Measurements from ENCODE around the gene OTOF. TPM values are rescaled to one million over a fixed set of nuclear protein-coding genes. Genes with fewer than 3 reads are reported as not detected.

OTOF gene
- total RNA-seq, 1 donor, result not detected

GRCh38 chr2:26455670-26456439 is 22.1 kb downstream of the OTOF start:
- H3K9me3 ChIP-seq (ENCODE audit: low read depth, low read length), result no peaks in the 10 kb centered on the region

DNA sequence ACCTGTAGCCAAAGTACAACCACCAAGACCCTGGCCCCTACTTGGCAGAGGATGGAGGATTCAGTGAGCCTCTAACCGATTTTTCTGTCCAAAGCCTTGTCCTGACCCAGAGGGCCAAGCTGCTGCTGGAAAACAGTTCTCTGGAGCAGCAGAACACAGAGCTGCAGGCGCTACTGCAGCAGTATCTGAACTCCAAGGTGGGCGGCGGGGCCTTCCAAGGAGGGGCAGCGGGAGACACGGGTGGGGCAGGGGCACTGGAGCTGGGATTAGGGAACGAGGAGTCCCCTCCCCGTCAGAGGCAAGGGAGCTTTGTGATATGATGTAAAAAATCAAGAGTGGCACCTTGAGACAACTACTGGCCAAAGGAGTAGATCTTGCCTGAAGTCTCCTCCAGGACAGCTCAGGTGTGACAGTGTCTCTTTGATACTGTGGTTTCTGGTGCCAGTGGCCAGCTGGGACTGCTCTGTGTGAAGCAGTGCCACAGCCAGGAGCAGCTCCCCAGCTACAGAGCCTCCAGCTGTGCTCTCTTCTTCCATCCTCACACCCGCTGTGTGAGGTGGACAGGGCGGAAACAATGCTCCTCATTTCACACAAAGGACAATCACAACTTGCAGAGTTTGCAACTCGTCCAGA is 22.8 kb downstream of the OTOF start:
- H3K4me3 ChIP-seq (ENCODE audit: insufficient read depth, low read length), result no peak overlapping the region
- TF ChIP-seq, protein P1, sequence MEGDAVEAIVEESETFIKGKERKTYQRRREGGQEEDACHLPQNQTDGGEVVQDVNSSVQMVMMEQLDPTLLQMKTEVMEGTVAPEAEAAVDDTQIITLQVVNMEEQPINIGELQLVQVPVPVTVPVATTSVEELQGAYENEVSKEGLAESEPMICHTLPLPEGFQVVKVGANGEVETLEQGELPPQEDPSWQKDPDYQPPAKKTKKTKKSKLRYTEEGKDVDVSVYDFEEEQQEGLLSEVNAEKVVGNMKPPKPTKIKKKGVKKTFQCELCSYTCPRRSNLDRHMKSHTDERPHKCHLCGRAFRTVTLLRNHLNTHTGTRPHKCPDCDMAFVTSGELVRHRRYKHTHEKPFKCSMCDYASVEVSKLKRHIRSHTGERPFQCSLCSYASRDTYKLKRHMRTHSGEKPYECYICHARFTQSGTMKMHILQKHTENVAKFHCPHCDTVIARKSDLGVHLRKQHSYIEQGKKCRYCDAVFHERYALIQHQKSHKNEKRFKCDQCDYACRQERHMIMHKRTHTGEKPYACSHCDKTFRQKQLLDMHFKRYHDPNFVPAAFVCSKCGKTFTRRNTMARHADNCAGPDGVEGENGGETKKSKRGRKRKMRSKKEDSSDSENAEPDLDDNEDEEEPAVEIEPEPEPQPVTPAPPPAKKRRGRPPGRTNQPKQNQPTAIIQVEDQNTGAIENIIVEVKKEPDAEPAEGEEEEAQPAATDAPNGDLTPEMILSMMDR (IDR thresholded peaks at IDR 0.05; ENCODE audit: extremely low read depth, low read depth, low read length), result no peak
- H4K20me1 ChIP-seq (ENCODE audit: insufficient read depth, low read length), result no peaks in the 10 kb centered on the region
- no peaks in the 10 kb centered on the region for H3K79me2 ChIP-seq (ENCODE audit: insufficient read depth, low read length)
- no peaks in the 10 kb centered on the region for H3K4me1 ChIP-seq (ENCODE audit: insufficient read depth, low read length)
- H3K36me3 ChIP-seq (ENCODE audit: insufficient read depth, low read length), result no peaks in the 10 kb centered on the region
- H2AFZ ChIP-seq (ENCODE audit: low read length), result no peak overlapping the region
- H3K27ac ChIP-seq (ENCODE audit: low read depth, low read length), result no peak overlapping the region
- H3K27me3 ChIP-seq (ENCODE audit: insufficient read depth, low read length), result no peaks in the 10 kb centered on the region
- DNase-seq (ENCODE audit: insufficient read length, low spot score, missing footprints), result no peak
- H3K9me3 ChIP-seq (ENCODE audit: low read depth, low read length), result no peaks in the 10 kb centered on the region
- H3K4me2 ChIP-seq (ENCODE audit: insufficient read depth, low read length), result no peak overlapping the region

More at GRCh38 chr2:26455670-26456439, 22.1 kb downstream of the OTOF start:
- no peaks in the 10 kb centered on the region for H3K27me3 ChIP-seq (ENCODE audit: insufficient read depth, low read length)
- no peak overlapping the region for H3K27ac ChIP-seq (ENCODE audit: low read depth, low read length)
- no peak overlapping the region for H3K4me2 ChIP-seq (ENCODE audit: insufficient read depth, low read length)
- no peak overlapping the region for H2AFZ ChIP-seq (ENCODE audit: low read length)
- no peak overlapping the region for H3K4me3 ChIP-seq (ENCODE audit: insufficient read depth, low read length)
- no peaks in the 10 kb centered on the region for H3K36me3 ChIP-seq (ENCODE audit: insufficient read depth, low read length)
- H3K4me1 ChIP-seq (ENCODE audit: insufficient read depth, low read length), result no peaks in the 10 kb centered on the region
- no peaks in the 10 kb centered on the region for H3K79me2 ChIP-seq (ENCODE audit: insufficient read depth, low read length)
- H4K20me1 ChIP-seq (ENCODE audit: insufficient read depth, low read length), result no peaks in the 10 kb centered on the region
- DNase-seq (ENCODE audit: insufficient read length, low spot score, missing footprints), result no peak
- TF ChIP-seq, protein P1 (IDR thresholded peaks at IDR 0.05; ENCODE audit: extremely low read depth, low read depth, low read length), result no peak

GRCh38 chr2:26454561-26455001 is 23.3 kb downstream of the OTOF start:
- DNase-seq (ENCODE audit: insufficient read length, low spot score, missing footprints), result no peak
- Histone ChIP-seq H3K4me3 (ENCODE audit: insufficient read depth, low read length) (no peak overlapping the region), H3K79me2 (ENCODE audit: insufficient read depth, low read length) (no peaks in the 10 kb centered on the region), H3K4me2 (ENCODE audit: insufficient read depth, low read length) (no peak overlapping the region), H4K20me1 (ENCODE audit: insufficient read depth, low read length) (no peaks in the 10 kb centered on the region), H3K9me3 (ENCODE audit: low read depth, low read length) (no peaks in the 10 kb centered on the region), H3K36me3 (ENCODE audit: insufficient read depth, low read length) (no peaks in the 10 kb centered on the region), H3K4me1 (ENCODE audit: insufficient read depth, low read length) (no peaks in the 10 kb centered on the region), H3K27ac (ENCODE audit: low read depth, low read length) (no peak overlapping the region), H2AFZ (ENCODE audit: low read length) (no peak overlapping the region), H3K27me3 (ENCODE audit: insufficient read depth, low read length) (no peaks in the 10 kb centered on the region)
- TF ChIP-seq, protein P1 (IDR thresholded peaks at IDR 0.05; ENCODE audit: extremely low read depth, low read depth, low read length), result no peak

Data from osteoblast (primary cell).